Mucosa of gallbladder (tissue), 1 donor: Measurements from ENCODE around the gene ARGLU1. TPM values are rescaled to one million over a fixed set of nuclear protein-coding genes. Genes with fewer than 3 reads are reported as not detected.

Experiments used
- DNase-seq: peaks from one replicate; pipeline ENCODE4 v3.0.0-alpha.2; 2020; ENCODE audit warnings: low spot score
- total RNA-seq: library from RNA; stranded (reverse); gene quantifications from one replicate; pipeline ENCODE4 v1.2.1, GENCODE V29; 2021
- donor health status: DM: no; HTN: no; CAD: no.

The ARGLU1 gene
- total RNA-seq, 1 donor from 2014 or later: 73.7 TPM

GRCh38 chr13:106499896-106500295, 68.0 kb downstream of the ARGLU1 start:
- no peak for DNase-seq

GRCh38 chr13:106499113-106499512, 68.8 kb downstream of the ARGLU1 start:
- DNase-seq: no peak

GRCh38 chr13:106498571-106498970, 69.4 kb downstream of the ARGLU1 start:
- no peak for DNase-seq

- DNase-seq: no peak
Observed at GRCh38 chr13:106498158-106498557, 69.8 kb downstream of the ARGLU1 start.

GRCh38 chr13:106497079-106497478, 70.9 kb downstream of the ARGLU1 start:
- no peak for DNase-seq

GRCh38 chr13:106496072-106496997, 71.6 kb downstream of the ARGLU1 start:
- DNase-seq: no peak

GRCh38 chr13:106494936-106495335, 73.0 kb downstream of the ARGLU1 start:
- DNase-seq: no peak

GRCh38 chr13:106494506-106494905, 73.4 kb downstream of the ARGLU1 start:
- no peak for DNase-seq

GRCh38 chr13:106493533-106494220, 74.3 kb downstream of the ARGLU1 start:
- DNase-seq: no peak

- DNase-seq: no peak
Observed at GRCh38 chr13:106492588-106493475, 75.1 kb downstream of the ARGLU1 start.

GRCh38 chr13:106491928-106492587, 75.9 kb downstream of the ARGLU1 start:
- no peak for DNase-seq

Other genes starting within 250 kb of the ARGLU1 start
- 12.9 TPM for gene EFNB2, start 32.5 kb downstream of the ARGLU1 start, total RNA-seq